A549 (cell line): Measurements from ENCODE around the gene RASA1.

Source experiments
- EHMT2 ChIP-seq: fragments of 200-600 bp; sonication (generic); IDR thresholded peaks from 2 replicates; pipeline ENCODE4 v1.6.1; 2016; ENCODE audit warnings: antibody characterized with exemption, low read depth, mild to moderate bottlenecking, moderate library complexity
- EP300 ChIP-seq, 2 experiments: fragments of >200 bp; sonication (Bioruptor Twin); formaldehyde crosslinking; IDR thresholded peaks; 2 replicates in 1 of 2; 3 replicates in 1 of 2; pipeline ENCODE4 v1.6.1; 2016 to 2017
- POLR2A ChIP-seq: IDR thresholded peaks from 2 replicates; pipeline ENCODE4 v1.6.1; 2012; ENCODE audit warnings: mild to moderate bottlenecking, low read length
- TF ChIP-seq, protein P1 (sequence below): IDR thresholded peaks from 2 replicates; pipeline ENCODE4 v1.6.1; 2012
- TF ChIP-seq, protein P2 (sequence below): fragments of >200 bp; sonication (Bioruptor Twin); formaldehyde crosslinking; IDR thresholded peaks from 3 replicates; pipeline ENCODE4 v1.5.1; 2016

DNA sequence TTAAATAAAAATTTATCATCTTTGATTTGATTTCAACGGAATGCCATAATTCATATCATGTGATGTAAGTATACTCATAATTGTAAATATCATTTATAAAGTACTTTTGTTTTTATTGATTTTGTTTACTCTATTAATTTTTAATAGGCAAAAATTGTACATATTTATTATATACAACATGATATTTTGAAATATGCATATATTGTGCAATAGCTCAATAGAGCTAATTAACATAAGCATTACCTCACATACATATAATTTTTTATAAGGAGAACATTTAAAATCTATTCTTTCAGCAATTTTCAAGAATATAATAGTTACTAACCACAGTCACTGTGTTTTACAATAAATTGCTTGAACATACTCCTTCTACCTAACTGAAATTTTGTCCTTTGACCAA lies 170.0 kb downstream of the RASA1 start:
- TF ChIP-seq POLR2A (no peak), EHMT2 (no peak), EP300 (IDR thresholded peaks at IDR 0.05) (no peak)
- TF ChIP-seq, protein P1, sequence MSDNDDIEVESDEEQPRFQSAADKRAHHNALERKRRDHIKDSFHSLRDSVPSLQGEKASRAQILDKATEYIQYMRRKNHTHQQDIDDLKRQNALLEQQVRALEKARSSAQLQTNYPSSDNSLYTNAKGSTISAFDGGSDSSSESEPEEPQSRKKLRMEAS, result no peak
- TF ChIP-seq, protein P2, sequence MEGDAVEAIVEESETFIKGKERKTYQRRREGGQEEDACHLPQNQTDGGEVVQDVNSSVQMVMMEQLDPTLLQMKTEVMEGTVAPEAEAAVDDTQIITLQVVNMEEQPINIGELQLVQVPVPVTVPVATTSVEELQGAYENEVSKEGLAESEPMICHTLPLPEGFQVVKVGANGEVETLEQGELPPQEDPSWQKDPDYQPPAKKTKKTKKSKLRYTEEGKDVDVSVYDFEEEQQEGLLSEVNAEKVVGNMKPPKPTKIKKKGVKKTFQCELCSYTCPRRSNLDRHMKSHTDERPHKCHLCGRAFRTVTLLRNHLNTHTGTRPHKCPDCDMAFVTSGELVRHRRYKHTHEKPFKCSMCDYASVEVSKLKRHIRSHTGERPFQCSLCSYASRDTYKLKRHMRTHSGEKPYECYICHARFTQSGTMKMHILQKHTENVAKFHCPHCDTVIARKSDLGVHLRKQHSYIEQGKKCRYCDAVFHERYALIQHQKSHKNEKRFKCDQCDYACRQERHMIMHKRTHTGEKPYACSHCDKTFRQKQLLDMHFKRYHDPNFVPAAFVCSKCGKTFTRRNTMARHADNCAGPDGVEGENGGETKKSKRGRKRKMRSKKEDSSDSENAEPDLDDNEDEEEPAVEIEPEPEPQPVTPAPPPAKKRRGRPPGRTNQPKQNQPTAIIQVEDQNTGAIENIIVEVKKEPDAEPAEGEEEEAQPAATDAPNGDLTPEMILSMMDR, result no peak
